GM18909 (cell line): Measurements from ENCODE around the gene ZBTB7C.

Experiments used
- ATAC-seq: cut with Tn5 transposase; IDR thresholded peaks from one replicate; pipeline ENCODE4 v1.9.1; 2021; ENCODE audit warnings: mild to moderate bottlenecking; ENCODE audit not compliant: unreplicated experiment, poor library complexity

Gene ZBTB7C

GRCh38 chr18:48111587-48111986, 297.6 kb downstream of the ZBTB7C start:
- ATAC-seq = no peak

DNA sequence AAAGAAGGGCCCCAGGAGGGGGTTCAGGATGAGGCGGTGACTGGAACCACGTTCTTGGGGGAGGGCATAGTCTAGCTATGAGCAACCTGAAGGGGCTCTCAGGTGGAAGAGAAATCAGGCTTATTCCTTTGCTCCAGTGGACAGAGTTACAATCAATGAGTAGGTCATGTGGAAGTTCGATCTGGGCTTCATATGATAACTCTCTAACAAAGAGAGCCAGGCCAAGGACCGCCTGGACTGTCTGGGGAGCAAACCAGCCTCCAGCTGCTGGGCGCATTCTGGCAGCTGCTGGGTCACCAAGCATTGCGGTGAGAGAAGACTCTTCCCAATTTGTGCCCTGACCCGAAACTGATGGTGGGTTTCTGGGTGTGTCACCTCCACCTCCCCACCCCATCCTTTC, 298.4 kb downstream of the ZBTB7C start:
- ATAC-seq = no peak

- ATAC-seq = no peak
Observed at GRCh38 chr18:48109961-48110493, 299.2 kb downstream of the ZBTB7C start.

- ATAC-seq = no peak
Observed at GRCh38 chr18:48108136-48108535, 301.0 kb downstream of the ZBTB7C start.

GRCh38 chr18:48106976-48107781, 302.0 kb downstream of the ZBTB7C start:
- ATAC-seq = no peak

DNA sequence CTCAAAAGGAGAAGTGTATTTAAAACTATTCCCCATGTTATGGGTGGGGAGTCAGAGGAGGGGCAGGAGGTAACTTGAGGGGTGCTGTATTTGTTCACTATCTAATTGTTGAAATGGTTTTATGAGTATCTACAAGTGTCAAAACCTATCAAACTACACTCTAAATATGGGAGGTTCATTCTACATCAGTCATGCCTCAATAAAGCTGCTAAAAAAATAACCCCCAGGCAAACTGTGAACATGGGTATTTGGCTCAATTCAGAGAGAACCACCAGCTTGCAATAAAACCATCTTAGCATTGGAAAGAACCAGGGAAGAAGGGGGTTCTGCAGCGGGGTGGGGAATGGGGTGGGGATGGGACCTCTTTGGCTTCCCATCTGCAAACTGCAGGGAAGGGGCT, 302.7 kb downstream of the ZBTB7C start:
- no peak for ATAC-seq

DNA sequence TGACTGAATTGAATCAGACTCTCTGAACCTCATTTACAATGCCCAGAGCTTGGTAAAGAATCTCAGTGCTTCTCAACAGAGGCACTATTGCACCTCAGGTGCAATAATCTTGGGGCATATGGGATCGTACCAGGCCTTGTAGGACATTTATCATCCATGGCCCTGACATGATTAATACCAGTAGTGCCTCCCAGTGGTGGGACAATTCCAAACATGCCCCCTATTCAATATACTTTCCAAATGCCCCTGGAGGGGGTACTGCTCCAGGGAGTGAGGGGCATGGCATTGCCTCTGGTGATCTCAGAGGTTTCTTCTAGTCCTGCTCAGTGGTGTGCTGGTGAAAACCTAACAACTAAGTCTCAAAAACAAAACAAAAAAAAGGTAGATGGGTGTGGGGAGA, 303.9 kb downstream of the ZBTB7C start:
- ATAC-seq = no peak

DNA sequence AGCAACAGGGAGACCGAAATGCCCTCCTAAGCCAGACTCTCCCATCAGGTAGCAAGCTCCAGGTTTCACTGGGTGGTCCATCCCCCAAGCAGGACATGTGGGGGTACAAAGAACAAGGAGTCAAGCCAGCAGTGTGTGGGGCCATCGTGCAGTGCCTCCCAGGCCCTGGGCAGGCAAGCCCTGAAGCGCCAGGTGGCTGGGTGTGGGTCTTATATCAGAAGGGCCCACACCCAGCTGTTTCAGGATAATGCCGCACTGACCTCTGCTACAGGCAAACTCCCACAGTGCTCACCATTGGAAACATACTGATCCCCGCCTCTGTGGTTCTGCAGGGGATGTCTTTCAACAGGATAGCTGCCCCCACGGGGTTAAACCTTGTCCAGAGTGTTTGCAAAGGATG, 304.5 kb downstream of the ZBTB7C start:
- no peak for ATAC-seq

DNA sequence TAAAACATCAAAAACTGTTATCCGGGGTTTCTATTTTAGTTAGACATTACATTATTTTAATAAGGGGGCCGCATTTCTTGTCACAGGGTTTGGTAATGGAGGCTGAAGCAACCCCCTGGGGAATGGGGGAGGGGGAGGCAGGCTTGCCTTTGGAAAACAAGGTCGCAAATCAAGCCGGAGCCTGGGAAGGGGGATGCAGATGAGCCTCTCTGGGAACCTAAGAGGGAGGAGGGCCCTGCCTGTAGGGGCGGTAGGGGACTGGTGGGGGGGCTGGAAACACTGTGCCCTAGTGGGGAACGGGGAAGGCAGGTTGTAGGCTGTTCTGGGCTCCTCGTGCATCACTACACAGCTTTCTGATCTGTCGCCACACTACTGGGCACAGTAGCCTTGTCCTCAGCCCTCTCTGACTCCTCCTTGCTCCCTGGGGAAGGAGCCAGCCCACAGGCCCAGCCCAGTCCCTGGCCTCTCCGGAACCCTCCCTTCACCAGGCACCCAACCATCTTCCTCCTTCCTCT, 308.5 kb downstream of the ZBTB7C start:
- no peak for ATAC-seq

DNA sequence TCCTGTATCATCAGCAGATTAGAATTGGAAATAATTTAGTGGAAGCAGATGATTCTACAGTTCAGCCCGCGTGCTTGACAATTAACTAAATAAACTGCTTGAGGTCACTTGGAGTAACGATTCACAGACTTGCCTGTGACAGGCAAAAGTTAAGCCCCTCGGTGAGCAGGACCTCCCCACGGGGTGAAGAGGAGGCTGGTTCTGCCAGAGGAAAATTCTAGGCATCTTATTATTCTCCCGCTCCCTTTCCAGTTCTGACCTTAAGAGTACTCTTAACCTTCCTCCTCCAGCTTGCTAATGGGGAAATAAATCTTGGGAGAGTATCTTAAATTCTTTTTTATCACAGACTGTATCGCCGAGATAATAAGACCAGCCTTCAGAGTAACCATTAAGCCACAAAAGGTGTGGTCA, 309.0 kb downstream of the ZBTB7C start:
- ATAC-seq = no peak

DNA sequence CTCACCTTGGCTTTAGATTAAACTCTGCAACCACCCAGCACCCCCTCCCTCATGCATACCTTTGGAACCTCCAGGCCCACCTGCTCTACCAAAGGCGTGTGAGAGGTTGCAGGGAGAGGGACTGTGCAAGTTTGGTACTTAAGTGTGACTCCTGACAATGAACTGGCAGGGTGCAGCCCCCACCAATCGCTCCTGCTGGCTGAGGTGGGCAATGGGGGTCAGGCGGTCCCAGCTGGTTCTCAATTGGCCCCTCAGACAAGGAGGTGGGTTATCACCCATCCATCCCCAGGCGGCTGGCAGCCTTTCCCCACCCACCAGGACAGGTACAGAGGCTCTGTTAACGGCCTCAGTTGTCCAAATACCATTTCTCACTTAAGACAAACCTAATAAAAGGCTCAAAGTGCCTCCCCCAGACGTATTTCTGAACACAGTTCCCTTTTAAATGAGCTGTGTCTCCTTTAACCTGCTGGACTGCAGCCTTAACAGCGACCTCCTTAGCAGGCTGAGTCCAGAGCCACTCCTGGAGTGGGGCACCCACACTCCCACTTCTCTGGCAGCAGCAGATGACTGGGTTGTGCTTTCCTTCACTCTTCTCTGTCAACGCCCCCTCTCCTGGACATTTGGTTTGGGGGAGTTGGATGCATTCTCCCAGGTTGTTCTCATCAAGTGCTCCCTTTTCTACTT, 309.6 kb downstream of the ZBTB7C start:
- no peak for ATAC-seq

GRCh38 chr18:48098538-48098937, 310.6 kb downstream of the ZBTB7C start:
- ATAC-seq = no peak

- ATAC-seq = no peak
Observed at GRCh38 chr18:48098007-48098406, 311.2 kb downstream of the ZBTB7C start.

DNA sequence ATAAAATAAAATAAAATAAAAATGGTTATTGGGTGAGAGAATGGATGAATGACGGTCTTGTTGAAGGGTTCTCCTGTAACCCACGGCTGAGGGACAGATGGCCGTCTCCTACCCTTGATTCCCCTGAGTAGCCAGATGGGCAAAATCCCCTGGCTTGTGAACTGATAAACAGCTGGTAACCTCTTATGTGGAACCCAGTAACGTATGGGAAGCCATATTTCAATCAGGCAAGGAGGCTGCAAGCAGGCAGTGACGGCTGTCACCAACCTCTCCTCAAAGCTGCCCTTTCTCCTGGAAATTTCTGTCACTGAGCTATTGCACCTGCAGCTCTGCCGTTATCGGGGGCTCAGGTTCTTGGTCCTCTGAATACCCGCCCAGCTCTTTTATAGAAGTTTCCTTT, 313.5 kb downstream of the ZBTB7C start:
- ATAC-seq = no peak

- no peak for ATAC-seq
Observed at GRCh38 chr18:48093104-48093503, 316.1 kb downstream of the ZBTB7C start.

- no peak for ATAC-seq
Observed at GRCh38 chr18:48091869-48092497, 317.2 kb downstream of the ZBTB7C start.

DNA sequence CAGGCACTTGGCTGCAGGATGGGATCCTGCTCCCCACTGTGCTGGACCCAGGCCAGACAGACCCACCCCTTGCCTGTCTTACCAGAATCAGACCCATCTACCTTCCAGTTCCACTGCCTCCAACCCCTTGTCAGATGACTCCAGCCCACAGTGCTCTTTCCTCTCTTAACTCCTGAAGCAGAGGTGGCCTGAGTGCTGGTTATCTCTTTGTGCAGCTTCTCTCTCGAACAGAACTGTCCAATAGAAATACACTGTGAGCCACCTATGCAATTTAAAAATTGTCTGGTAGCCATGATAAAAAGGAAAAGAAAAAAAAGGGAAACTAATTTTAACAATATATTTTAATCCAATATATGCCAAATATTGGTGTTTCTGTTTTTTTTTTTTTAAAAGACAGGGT, 318.5 kb downstream of the ZBTB7C start:
- no peak for ATAC-seq

GRCh38 chr18:48090021-48090420, 319.2 kb downstream of the ZBTB7C start:
- ATAC-seq = no peak

DNA sequence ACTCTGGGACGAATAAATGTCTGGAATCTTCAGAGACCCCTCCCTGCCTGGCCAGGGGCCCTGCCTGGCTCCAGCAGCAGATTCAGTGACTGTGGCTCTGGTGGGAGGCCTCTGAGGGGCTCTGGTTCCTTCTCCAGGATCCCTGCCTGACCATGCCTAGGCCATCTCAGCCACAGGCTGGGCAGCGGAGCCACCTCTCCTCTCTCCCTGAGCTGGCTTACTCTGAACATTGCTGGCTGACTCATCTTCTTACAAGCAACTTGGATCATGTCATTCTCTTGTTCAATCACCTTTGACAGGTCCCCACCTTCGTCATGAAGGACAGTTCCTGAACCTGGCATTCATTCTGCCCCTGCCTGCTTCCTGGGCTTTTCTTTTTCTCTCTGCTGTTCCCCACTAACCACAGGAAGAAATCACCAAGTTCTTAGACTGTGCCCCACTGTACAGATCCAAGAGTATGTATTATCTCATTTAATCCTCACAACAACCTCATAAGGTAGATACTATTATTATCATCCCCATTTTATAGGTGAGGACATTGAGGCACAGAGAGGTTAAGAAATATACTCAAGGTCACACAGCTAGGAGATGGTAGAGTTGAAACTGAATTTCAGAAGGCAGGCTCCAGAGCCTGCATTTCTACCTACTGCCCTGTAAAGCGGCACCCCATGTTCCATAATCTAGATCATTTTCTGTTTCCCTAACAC, 323.2 kb downstream of the ZBTB7C start:
- ATAC-seq = no peak

DNA sequence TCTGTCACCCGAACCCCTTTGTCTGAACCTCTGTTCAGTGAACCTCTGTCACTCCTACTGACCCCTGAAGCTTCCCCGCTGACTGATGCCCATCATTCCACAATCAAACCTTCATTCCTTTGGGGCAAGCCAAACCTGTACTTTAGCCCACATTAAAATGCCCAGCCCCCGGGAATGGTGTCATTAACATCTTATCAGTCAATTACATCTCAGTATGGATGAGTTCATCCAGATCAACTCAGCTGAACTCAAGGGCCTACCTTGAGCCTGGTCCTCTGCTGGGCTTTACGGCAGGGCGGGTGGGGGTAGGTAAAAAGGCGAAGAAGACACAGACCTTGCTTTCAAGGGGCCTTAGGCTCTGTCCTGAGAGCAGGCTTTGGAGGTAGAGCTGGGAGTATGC, 324.3 kb downstream of the ZBTB7C start:
- no peak for ATAC-seq
